HL-60 (cell line): Measurements from ENCODE around the gene ALG3.

Source experiments
- GABPA ChIP-seq: IDR thresholded peaks from 2 replicates; pipeline ENCODE4 v1.6.1; 2012; ENCODE audit warnings: low read depth
- POLR2AphosphoS5 ChIP-seq: IDR thresholded peaks from 2 replicates; pipeline ENCODE4 v1.6.1; 2012; ENCODE audit warnings: low read depth
- REST ChIP-seq: IDR thresholded peaks from 2 replicates; pipeline ENCODE4 v1.6.1; 2012; ENCODE audit warnings: low read depth; ENCODE audit not compliant: insufficient replicate concordance
- SPI1 ChIP-seq: IDR thresholded peaks from 2 replicates; pipeline ENCODE4 v1.6.1; 2012; ENCODE audit warnings: low read depth, mild to moderate bottlenecking, borderline replicate concordance
- TF ChIP-seq, protein P1 (sequence below): IDR thresholded peaks from one replicate; pipeline ENCODE4 v1.5.1; 2011; ENCODE audit warnings: low read length, control low read depth, inconsistent platforms; ENCODE audit not compliant: insufficient read depth

DNA sequence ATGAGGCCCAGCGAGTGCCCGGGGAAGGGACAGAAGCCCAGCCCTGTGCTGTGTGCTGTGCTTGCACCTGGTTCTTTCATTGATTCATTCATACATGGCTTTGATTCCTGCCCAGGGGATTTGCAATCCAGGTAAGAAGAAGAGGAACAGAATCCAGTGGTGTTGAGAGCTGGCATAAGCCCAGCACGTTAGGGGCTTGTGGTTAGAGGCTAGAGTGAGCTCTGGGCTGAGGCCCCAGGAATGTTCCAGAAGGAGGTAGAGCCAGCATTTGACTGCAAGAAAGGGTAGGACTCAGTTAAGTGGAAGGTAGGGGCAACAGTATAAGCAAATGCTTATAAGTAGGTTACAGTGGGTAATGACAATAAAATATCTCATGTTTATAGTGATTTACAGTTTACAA, 17.1 kb downstream of the ALG3 start:
- no peak for TF ChIP-seq POLR2AphosphoS5
- TF ChIP-seq, protein P1, sequence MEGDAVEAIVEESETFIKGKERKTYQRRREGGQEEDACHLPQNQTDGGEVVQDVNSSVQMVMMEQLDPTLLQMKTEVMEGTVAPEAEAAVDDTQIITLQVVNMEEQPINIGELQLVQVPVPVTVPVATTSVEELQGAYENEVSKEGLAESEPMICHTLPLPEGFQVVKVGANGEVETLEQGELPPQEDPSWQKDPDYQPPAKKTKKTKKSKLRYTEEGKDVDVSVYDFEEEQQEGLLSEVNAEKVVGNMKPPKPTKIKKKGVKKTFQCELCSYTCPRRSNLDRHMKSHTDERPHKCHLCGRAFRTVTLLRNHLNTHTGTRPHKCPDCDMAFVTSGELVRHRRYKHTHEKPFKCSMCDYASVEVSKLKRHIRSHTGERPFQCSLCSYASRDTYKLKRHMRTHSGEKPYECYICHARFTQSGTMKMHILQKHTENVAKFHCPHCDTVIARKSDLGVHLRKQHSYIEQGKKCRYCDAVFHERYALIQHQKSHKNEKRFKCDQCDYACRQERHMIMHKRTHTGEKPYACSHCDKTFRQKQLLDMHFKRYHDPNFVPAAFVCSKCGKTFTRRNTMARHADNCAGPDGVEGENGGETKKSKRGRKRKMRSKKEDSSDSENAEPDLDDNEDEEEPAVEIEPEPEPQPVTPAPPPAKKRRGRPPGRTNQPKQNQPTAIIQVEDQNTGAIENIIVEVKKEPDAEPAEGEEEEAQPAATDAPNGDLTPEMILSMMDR, result no peak
- no peak for TF ChIP-seq REST
- TF ChIP-seq GABPA, result no peak
- no peak for TF ChIP-seq SPI1
